ENCODE results near the gene AUTS2. TPM values are rescaled to one million over a fixed set of nuclear protein-coding genes. Genes with fewer than 3 reads are reported as not detected.
A peak's percentile ranks its signal among the peaks of the same experiment; 100 is the strongest.

AUTS2 gene
- total RNA-seq, 4 donors from 2014 or later = 29.8 to 114 (median 59.4) TPM

DNA sequence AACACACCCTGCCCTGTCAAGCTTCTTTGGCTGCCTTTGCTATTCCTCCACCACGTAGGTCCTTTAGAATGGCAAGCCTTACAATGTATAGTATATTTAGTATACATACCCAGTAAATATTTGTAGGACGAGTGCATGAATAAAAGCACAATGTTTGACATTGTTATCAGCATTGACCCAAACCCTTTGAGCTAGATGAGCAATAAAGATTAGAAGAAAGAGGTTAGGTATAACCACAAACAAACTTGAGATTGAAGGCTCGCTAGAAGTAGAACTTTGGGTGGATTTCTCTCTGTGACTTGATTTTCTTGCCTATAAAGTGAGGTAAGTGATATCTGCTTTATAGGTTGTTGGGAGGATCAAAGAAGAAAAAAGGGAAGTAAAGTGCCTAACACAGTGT, 972.7 kb downstream of the AUTS2 start:
- Histone ChIP-seq H3K9me3 (no peaks in the 10 kb centered on the region), H3K27me3 (no peaks in the 10 kb centered on the region), H3K4me3 (no peak overlapping the region), H3K27ac (peak overlapping the region; percentile 49 to 74 (median 66)), H3K36me3 (no peaks in the 10 kb centered on the region), H3K4me1 (peaks cover 0 to 21% (median 10%) of the 10 kb centered on the region in 4 donors)
- in situ Hi-C loops (cut with MboI; ENCODE audit: low pct_ligation_motif_present in 1 of 4, low pct_unique_long_range_greater_than_20kb in 1 of 4, low sequenced_read_pairs in 3 of 4) = no loop called here
- DNase-seq = no peak
- intact Hi-C loops (cut with DNase I; ENCODE audit: low total_unique reads) = no loop called here
- 28 to 37% methylated on average over 2 to 3 of the region's 3 CpGs for WGBS, 2 donors (ENCODE audit: low coverage in 1 of 2)
- TF ChIP-seq POLR2A (IDR thresholded peaks at IDR 0.05) (no peak), POLR2AphosphoS5 (IDR thresholded peaks at IDR 0.05) (no peak), EP300 (IDR thresholded peaks at IDR 0.05; ENCODE audit: low read depth) (no peak)
- TF ChIP-seq, protein P1, sequence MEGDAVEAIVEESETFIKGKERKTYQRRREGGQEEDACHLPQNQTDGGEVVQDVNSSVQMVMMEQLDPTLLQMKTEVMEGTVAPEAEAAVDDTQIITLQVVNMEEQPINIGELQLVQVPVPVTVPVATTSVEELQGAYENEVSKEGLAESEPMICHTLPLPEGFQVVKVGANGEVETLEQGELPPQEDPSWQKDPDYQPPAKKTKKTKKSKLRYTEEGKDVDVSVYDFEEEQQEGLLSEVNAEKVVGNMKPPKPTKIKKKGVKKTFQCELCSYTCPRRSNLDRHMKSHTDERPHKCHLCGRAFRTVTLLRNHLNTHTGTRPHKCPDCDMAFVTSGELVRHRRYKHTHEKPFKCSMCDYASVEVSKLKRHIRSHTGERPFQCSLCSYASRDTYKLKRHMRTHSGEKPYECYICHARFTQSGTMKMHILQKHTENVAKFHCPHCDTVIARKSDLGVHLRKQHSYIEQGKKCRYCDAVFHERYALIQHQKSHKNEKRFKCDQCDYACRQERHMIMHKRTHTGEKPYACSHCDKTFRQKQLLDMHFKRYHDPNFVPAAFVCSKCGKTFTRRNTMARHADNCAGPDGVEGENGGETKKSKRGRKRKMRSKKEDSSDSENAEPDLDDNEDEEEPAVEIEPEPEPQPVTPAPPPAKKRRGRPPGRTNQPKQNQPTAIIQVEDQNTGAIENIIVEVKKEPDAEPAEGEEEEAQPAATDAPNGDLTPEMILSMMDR (IDR thresholded peaks at IDR 0.05) = no peak

DNA sequence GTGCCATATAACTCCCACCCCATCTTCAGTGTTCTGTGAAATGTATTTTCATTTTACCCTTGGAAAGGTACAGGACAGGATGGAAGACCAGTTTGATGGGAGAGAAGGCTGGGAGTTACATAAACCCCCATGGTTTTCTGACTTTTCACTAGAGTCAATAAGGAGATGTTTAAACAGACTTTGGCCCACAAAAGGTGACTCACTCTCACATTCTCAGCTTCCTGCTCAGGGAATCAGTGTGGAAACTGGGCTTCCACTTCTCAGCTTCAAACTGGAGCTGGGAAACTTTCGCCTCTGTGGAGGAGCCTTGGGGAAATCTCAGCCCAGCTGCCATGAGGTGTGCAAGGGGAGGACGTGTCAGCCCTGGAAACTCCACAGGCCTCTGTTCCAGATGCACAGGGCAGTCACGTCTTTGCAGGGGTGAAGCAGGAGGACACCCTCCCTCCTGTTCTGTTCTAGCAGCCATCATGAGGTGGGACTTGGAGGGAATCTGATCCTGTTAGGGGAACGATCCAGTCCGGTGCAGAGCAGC, 973.2 kb downstream of the AUTS2 start:
- Histone ChIP-seq H3K9me3 (no peaks in the 10 kb centered on the region), H3K36me3 (no peaks in the 10 kb centered on the region), H3K27me3 (no peaks in the 10 kb centered on the region), H3K27ac (peak overlapping the region; percentile 49 to 74 (median 66)), H3K4me1 (peaks cover 0 to 19% (median 10%) of the 10 kb centered on the region in 4 donors), H3K4me3 (no peak overlapping the region)
- peak; percentile 25 for DNase-seq
- WGBS, 2 donors (ENCODE audit: low coverage in 1 of 2) = 52% methylated on average over 5 of the region's 5 CpGs; no CpG with 5 or more reads in 1 of the 2 donors
- intact Hi-C loops (cut with DNase I; ENCODE audit: low total_unique reads) = no loop called here
- TF ChIP-seq POLR2A (IDR thresholded peaks at IDR 0.05) (no peak), POLR2AphosphoS5 (IDR thresholded peaks at IDR 0.05) (peak in 2 of 3 donors; percentile 39 to 41)
- in situ Hi-C loops (cut with MboI; ENCODE audit: low pct_ligation_motif_present in 1 of 4, low pct_unique_long_range_greater_than_20kb in 1 of 4, low sequenced_read_pairs in 3 of 4) = no loop called here

DNA sequence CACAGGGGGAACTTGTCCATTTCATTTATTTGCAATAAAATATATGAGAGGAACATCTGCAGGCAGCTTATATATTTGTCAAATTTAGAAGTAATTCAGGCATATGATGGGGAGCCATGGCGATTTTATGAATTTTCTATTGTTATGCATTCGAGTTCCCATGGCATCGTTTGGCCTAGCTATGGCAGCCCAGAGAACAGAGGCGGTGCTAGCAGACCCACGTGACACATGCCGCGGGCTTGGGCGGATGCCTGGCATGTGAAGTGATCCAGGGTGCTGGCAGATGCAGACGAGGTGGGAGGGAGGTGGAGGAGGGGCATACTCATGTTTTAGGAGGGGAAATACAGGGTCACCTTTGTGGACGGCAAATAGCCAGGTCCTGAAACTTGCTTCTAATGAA, 973.7 kb downstream of the AUTS2 start:
- Histone ChIP-seq H3K9me3 (no peaks in the 10 kb centered on the region), H3K4me3 (no peak overlapping the region), H3K4me1 (peaks cover 0 to 19% (median 10%) of the 10 kb centered on the region in 4 donors), H3K36me3 (no peaks in the 10 kb centered on the region), H3K27ac (peak overlapping the region; percentile 49 to 74 (median 66)), H3K27me3 (no peaks in the 10 kb centered on the region)
- intact Hi-C loops (cut with DNase I; ENCODE audit: low total_unique reads) = no loop called here
- in situ Hi-C loops (cut with MboI; ENCODE audit: low pct_ligation_motif_present in 1 of 4, low pct_unique_long_range_greater_than_20kb in 1 of 4, low sequenced_read_pairs in 3 of 4) = no loop called here
- WGBS, 2 donors (ENCODE audit: low coverage in 1 of 2) = 79% methylated on average over 10 of the region's 10 CpGs; no CpG with 5 or more reads in 1 of the 2 donors
- DNase-seq = peak; percentile 38
- TF ChIP-seq, protein P1 (IDR thresholded peaks at IDR 0.05) = no peak
- no peak for TF ChIP-seq POLR2AphosphoS5 (IDR thresholded peaks at IDR 0.05)
- no peak for TF ChIP-seq POLR2A (IDR thresholded peaks at IDR 0.05)
- TF ChIP-seq EP300 (IDR thresholded peaks at IDR 0.05; ENCODE audit: low read depth) = no peak

DNA sequence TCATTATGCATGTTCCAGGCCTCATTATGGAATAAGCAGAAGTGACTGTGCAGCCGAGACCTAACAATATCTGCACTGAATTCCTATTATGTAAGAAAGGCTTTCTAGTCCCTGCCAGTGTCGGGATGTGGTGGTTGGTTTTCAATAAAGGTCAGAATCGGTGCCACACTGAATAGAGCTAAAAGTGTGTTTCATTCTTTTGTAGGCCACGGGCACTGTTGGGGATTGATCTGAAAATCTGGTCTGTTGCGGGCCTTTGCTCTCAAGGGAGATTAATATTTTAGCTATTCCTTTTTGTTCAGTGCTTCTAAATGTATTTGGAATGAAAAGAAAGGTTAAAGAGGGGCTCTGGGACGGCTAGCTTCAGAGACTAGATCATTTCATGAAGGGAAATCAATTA, 974.3 kb downstream of the AUTS2 start:
- no peaks in the 10 kb centered on the region for H3K27me3 ChIP-seq
- H3K4me1 ChIP-seq = peaks cover 0 to 19% (median 10%) of the 10 kb centered on the region in 4 donors
- no peaks in the 10 kb centered on the region for H3K9me3 ChIP-seq
- in situ Hi-C loops (cut with MboI; ENCODE audit: low pct_ligation_motif_present in 1 of 4, low pct_unique_long_range_greater_than_20kb in 1 of 4, low sequenced_read_pairs in 3 of 4) = no loop called here
- H3K36me3 ChIP-seq = no peaks in the 10 kb centered on the region
- H3K4me3 ChIP-seq = no peak overlapping the region
- no peak overlapping the region for H3K27ac ChIP-seq
- WGBS, 2 donors (ENCODE audit: low coverage in 1 of 2) = 86 to 91% methylated on average over 6 of the region's 6 CpGs
- intact Hi-C loops (cut with DNase I; ENCODE audit: low total_unique reads) = no loop called here
- TF ChIP-seq POLR2AphosphoS5 (IDR thresholded peaks at IDR 0.05) (no peak), POLR2A (IDR thresholded peaks at IDR 0.05) (no peak), EP300 (IDR thresholded peaks at IDR 0.05; ENCODE audit: low read depth) (no peak)
- TF ChIP-seq, protein P1 (IDR thresholded peaks at IDR 0.05) = no peak
- no peak for DNase-seq
